Measurements from ENCODE around the gene MEF2A.

The MEF2A gene

GRCh38 chr15:99562238-99562637 is 3.5 kb upstream of the MEF2A start:
- no peaks in the 10 kb centered on the region for H3K36me3 ChIP-seq
- no peak for TF ChIP-seq CTCF (IDR thresholded peaks at IDR 0.05)
- peaks cover 0 to 16% (median 12%) of the 10 kb centered on the region in 4 donors for H3K4me1 ChIP-seq
- no peak overlapping the region for H3K27ac ChIP-seq
- no peak overlapping the region for H3K4me3 ChIP-seq
- H3K27me3 ChIP-seq = no peaks in the 10 kb centered on the region
- no peak for DNase-seq
- H3K9me3 ChIP-seq = no peaks in the 10 kb centered on the region
- intact Hi-C loops (cut with DNase I; ENCODE audit: low total_unique reads) = loop anchor here (10.0 kb wide), 1 partner anchor 127 kb away; no protein-coding TSS in a partner anchor

GRCh38 chr15:99564221-99565048 is 1.3 kb upstream of the MEF2A start:
- H3K27me3 ChIP-seq = no peaks in the 10 kb centered on the region

GRCh38 chr15:99565049-99565298 is 810 bp upstream of the MEF2A start:
- Histone ChIP-seq H3K9me3 (no peaks in the 10 kb centered on the region), H3K36me3 (no peaks in the 10 kb centered on the region), H3K4me1 (peaks cover 0 to 36% (median 16%) of the 10 kb centered on the region in 4 donors), H3K4me3 (peak overlapping the region; percentile 91 to 97), H3K27ac (peak overlapping the region; percentile 99), H3K27me3 (no peaks in the 10 kb centered on the region)
- intact Hi-C loops (cut with DNase I; ENCODE audit: low total_unique reads) = loop anchor here (5.0 to 10.0 kb wide), 2 partner anchors 130 to 137 kb away; no protein-coding TSS in a partner anchor
- TF ChIP-seq CTCF (IDR thresholded peaks at IDR 0.05) = no peak
- no peak for DNase-seq

More at GRCh38 chr15:99564221-99565048, 1.3 kb upstream of the MEF2A start:
- intact Hi-C loops (cut with DNase I; ENCODE audit: low total_unique reads) = loop anchor here (5.0 to 10.0 kb wide), 2 partner anchors 130 to 138 kb away; no protein-coding TSS in a partner anchor
- Histone ChIP-seq H3K9me3 (no peaks in the 10 kb centered on the region), H3K36me3 (no peaks in the 10 kb centered on the region), H3K27ac (peak overlapping the region; percentile 99), H3K4me3 (peak overlapping the region; percentile 91 to 97), H3K4me1 (peaks cover 0 to 31% (median 16%) of the 10 kb centered on the region in 4 donors)
- peak in 1 of 2 donors; percentile 42 for DNase-seq
- peak in 1 of 2 experiments; percentile 12 for TF ChIP-seq CTCF (IDR thresholded peaks at IDR 0.05)

GRCh38 chr15:99566157-99566897 is 543 bp downstream of the MEF2A start:
- no peak for TF ChIP-seq CTCF (IDR thresholded peaks at IDR 0.05)
- DNase-seq = peak; percentile 28 to 74
- no peaks in the 10 kb centered on the region for H3K9me3 ChIP-seq
- H3K4me3 ChIP-seq = peak overlapping the region; percentile 91 to 97
- no peaks in the 10 kb centered on the region for H3K27me3 ChIP-seq
- H3K4me1 ChIP-seq = peaks cover 0 to 50% (median 22%) of the 10 kb centered on the region in 4 donors
- no peaks in the 10 kb centered on the region for H3K36me3 ChIP-seq
- peak overlapping the region; percentile 99 for H3K27ac ChIP-seq
- intact Hi-C loops (cut with DNase I; ENCODE audit: low total_unique reads) = loop anchor here (5.0 to 10.0 kb wide), 2 partner anchors 132 to 136 kb away; no protein-coding TSS in a partner anchor

GRCh38 chr15:99568625-99569352 is 3.0 kb downstream of the MEF2A start:
- Histone ChIP-seq H3K27ac (peak overlapping the region; percentile 39 to 99), H3K9me3 (no peaks in the 10 kb centered on the region), H3K4me1 (peaks cover 0 to 67% (median 29%) of the 10 kb centered on the region in 4 donors), H3K27me3 (no peaks in the 10 kb centered on the region), H3K4me3 (peak overlapping the region; percentile 13 to 15), H3K36me3 (no peaks in the 10 kb centered on the region)
- DNase-seq = no peak
- intact Hi-C loops (cut with DNase I; ENCODE audit: low total_unique reads) = loop anchor here (5.0 to 10.0 kb wide), 2 partner anchors 134 kb away; no protein-coding TSS in a partner anchor
- TF ChIP-seq CTCF (IDR thresholded peaks at IDR 0.05) = no peak
